H1 (cell line): ENCODE results near the gene CFAP97. TPM values are rescaled to one million over a fixed set of nuclear protein-coding genes. Genes with fewer than 3 reads are reported as not detected.

Source experiments
- ATF3 ChIP-seq: IDR thresholded peaks from 2 replicates; pipeline ENCODE4 v1.6.1; 2011; ENCODE audit warnings: low read depth, mild to moderate bottlenecking, low read length; ENCODE audit not compliant: insufficient read depth
- BCL11A ChIP-seq, 2 experiments: IDR thresholded peaks; one replicate each; pipeline ENCODE4 v1.6.1; 2011; ENCODE audit warnings: low read depth in 2 of 2, low read length in 2 of 2, mild to moderate bottlenecking in 2 of 2
- HDAC6 ChIP-seq: IDR thresholded peaks from one replicate; pipeline ENCODE4 v1.7.1; 2012; ENCODE audit warnings: low read depth, mild to moderate bottlenecking, inconsistent platforms, low read length, moderate library complexity
- POLR2AphosphoS5 ChIP-seq: IDR thresholded peaks from 2 replicates; pipeline ENCODE4 v1.6.1; 2011; ENCODE audit warnings: low read depth, low read length
- RAD21 ChIP-seq, 2 experiments: IDR thresholded peaks in 1 of 2; conservative IDR thresholded peaks in 1 of 2; 2 replicates each; pipeline ENCODE4 v1.6.1; 2011; ENCODE audit warnings: low read depth in 2 of 2, low read length in 2 of 2, improper control_type of control experiment in 1 of 2, inconsistent platforms in 1 of 2, mild to moderate bottlenecking in 1 of 2, moderate library complexity in 1 of 2
- RNF2 ChIP-seq: fragments of 200-900, 300-1000 bp; sonication (generic); IDR thresholded peaks from 2 replicates; pipeline ENCODE4 v1.7.1; 2016; ENCODE audit warnings: borderline replicate concordance, low read depth, mild to moderate bottlenecking, antibody characterized with exemption, low read length; ENCODE audit not compliant: poor library complexity, severe bottlenecking; ENCODE audit errors: missing control alignments
- polyA plus RNA-seq, 7 experiments: library from polyadenylated mRNA; depleted of rRNA in 3 of 7; stranded (reverse) in 5 of 7; unstranded in 2 of 7; fragments of >200 nt in 5 of 7; fragments of 200-250 nt in 2 of 7; gene quantifications; 1 replicate in 5 of 7; 2 replicates in 1 of 7; 4 replicates in 1 of 7; pipeline versions ENCODE4 v1.2.1 to v1.2.3, GENCODE V29; 2011 to 2013; ENCODE audit warnings: missing spikeins in 2 of 7, mixed read lengths in 2 of 7
- total RNA-seq: library from RNA; stranded (reverse); fragmentation: NEBNext Ultra II Directional; extraction: Animal tissue kit (Norgen Biotek cat#: 25700); gene quantifications from 2 replicates; pipeline ENCODE4 v1.2.1, GENCODE V29; 2021

The CFAP97 gene
- total and polyA plus RNA-seq, 2 of the 8 experiments (the other 6 are each of a cell fraction or from before 2014, with no cell fraction given) = 9.2 to 40.4 TPM

- TF ChIP-seq ATF3 (no peak), BCL11A (IDR thresholded peaks at IDR 0.05; ENCODE audit: low read depth in 2 of 2, low read length in 2 of 2) (no peak), RAD21 (IDR thresholded peaks at IDR 0.05 in 1 of 2, conservative IDR thresholded peaks at IDR 0.05 in 1 of 2; ENCODE audit: low read depth in 2 of 2, low read length in 2 of 2) (no peak), RNF2 (no peak), POLR2AphosphoS5 (no peak), HDAC6 (no peak)
Measured at GRCh38 chr4:185238215-185238681, 34.4 kb upstream of the CFAP97 start (continued).
